ENCODE data around the gene HBEGF.

DNA sequence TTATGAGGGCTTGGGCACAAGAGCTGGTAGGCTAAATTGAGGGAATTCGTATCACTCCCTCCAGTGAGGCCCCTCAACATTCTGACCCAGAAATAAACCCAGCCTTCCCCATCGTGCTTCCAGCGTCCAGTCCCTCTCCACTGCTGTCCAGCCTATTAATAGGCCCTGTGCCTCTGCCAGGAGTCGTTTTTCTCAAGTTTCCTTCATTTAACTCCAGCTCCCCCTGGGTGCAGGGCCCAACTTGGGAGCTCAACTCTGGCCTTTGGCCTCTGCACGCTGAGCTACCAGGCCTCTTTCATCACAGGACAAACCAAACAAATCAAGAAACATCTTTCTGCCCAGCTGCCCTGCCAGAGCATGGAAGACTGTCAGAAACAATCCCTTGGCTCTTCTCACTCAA lies 10.0 kb downstream of the HBEGF start:
- TF ChIP-seq, protein P1, sequence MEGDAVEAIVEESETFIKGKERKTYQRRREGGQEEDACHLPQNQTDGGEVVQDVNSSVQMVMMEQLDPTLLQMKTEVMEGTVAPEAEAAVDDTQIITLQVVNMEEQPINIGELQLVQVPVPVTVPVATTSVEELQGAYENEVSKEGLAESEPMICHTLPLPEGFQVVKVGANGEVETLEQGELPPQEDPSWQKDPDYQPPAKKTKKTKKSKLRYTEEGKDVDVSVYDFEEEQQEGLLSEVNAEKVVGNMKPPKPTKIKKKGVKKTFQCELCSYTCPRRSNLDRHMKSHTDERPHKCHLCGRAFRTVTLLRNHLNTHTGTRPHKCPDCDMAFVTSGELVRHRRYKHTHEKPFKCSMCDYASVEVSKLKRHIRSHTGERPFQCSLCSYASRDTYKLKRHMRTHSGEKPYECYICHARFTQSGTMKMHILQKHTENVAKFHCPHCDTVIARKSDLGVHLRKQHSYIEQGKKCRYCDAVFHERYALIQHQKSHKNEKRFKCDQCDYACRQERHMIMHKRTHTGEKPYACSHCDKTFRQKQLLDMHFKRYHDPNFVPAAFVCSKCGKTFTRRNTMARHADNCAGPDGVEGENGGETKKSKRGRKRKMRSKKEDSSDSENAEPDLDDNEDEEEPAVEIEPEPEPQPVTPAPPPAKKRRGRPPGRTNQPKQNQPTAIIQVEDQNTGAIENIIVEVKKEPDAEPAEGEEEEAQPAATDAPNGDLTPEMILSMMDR (IDR thresholded peaks at IDR 0.05), result no peak
- TF ChIP-seq POLR2A (IDR thresholded peaks at IDR 0.05), result no peak

All from tibial nerve (tissue), 3 donors.